ENCODE measurements around the gene IFT25.
A peak's percentile ranks its signal among the peaks of the same experiment; 100 is the strongest.

Gene IFT25

DNA sequence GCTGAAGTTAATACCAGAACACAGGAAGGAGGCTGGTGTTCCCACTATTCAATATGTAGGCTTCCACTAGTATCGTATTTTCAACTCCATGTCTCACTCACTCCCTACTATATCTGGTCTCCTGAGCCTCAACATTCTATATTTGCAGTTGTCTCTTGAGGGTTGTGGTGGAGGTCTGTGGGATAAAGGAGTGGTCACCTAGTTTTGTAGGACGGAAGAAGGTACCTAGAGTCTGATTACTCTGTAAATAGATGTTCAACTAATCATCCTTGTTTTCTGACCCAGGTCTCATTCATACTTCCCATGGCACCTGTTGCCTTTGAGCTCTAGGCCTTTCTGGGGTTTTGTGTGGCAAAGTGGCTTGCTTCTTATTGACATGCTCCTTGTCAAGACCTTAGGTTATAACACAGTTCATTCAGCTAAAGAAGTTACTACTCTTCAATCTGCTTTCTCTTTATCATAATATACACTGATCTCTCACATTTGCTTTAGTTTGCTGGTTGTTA, 18.1 kb downstream of the IFT25 start:
- no peak for DNase-seq (ENCODE audit: low spot score)

DNA sequence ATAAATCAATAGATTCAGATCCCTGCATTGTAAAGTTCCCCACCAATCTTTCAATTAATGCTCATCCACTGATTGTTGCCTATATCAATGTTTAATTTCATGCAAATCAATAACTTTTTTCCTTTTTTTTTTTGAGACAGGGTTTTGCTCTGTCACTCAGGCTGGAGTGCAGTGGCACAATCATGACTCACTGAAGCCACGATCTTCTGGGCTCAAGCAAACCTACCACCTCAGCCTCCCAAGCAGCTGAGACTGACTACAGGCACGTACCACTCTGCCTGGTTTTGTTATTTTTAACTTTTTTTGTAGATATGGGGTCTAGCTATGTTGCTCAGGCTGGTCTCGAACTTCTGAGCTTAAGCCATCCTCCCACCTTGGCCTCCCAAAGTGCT, 25.8 kb downstream of the IFT25 start:
- no peak for DNase-seq (ENCODE audit: low spot score)

DNA sequence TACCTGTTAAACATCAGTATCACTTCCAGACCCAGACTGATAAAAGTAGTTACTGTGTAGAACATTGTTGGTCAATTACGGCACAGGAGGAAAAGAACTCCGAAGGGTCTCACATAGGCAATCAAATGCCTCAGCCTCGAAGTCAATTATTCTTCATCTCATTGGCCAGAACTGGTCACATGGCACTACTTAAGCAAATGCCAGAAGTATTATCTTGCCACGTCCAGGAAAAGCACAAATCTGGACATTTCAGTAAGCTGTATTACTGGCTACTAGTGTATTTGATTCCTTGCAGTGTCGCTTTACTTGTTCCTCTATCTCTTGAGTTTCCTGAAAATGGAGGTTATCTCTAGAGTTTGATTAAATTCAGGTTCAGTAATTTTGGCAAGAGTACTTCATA, 27.2 kb downstream of the IFT25 start:
- DNase-seq (ENCODE audit: low spot score), result no peak

- DNase-seq (ENCODE audit: low spot score), result no peak
These were observed 32.0 kb downstream of the IFT25 start for GRCh38 chr1:53913352-53914033.

DNA sequence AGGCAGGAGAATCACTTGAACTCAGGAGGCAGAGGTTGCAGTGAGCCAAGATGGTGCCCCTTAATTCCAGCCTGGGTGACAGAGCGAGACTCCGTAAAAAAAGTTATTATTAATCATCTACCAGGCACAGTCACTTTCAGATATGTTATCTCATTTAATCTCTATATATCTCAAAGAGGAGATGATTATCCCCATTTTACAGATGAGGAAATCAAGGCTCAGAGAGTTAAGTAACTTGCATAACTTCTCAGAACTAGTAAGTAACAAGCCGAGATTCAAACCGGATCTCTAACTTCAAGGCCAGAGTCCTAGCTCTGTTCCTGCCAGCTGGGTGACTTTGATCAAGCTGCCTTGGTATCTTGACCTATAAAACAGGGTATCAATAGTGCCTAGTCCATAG, 34.1 kb downstream of the IFT25 start:
- no peak for DNase-seq (ENCODE audit: low spot score)

DNA sequence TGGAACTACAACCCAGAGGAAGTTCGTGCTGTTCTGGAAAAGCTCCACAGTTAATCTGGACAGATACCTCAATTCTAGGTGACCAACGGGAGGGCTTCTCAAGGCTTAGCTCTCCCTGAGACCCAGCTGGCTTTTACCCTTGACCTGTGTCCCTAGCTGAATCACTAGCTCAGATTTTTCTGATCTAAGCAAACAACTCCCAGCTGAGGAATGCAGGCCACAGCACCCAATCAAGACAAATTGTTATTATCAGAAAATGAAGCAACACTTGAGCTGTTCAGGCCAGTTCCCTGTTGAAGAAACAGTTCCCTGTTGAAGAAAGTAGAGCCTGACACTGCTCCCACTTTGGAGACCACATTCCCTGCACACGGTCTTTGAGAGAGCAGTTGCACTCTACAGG, 35.6 kb downstream of the IFT25 start:
- DNase-seq (ENCODE audit: low spot score), result no peak

DNA sequence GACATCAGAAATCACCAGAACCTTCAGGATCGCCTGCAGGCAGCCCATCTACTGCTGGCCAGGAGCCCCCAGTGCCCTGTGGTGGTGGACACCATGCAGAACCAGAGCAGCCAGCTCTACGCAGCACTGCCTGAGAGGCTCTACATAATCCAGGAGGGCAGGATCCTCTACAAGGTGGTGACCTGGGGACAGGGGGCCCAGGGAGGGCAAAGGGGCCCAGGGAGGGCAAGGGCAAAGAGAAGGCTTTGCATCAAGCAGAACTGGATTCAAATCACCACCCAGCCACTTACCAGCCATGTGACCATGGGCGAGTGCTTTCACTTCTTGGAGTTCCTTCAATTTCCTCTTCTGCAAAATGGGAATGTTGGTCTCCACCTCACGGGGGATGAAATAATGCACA, 39.4 kb downstream of the IFT25 start:
- DNase-seq (ENCODE audit: low spot score), result no peak

DNA sequence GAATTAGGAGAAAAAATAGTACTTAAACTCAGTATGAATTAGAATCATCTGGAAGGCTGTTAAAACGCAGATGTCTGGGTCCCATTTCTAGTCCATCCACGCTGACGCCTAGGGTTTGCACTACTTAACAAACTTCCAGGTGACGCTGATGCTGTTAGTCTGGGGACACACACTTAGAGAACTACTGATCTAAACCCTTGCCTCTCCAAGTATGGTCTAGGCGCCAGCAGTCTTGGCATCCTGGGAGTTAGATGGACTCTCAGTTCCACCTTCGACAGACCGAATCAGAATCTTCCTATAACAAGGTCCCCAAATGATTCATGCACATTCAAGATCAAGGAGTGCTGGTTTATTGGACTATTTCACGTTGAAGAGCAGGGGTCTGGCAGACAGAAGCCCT, 40.0 kb downstream of the IFT25 start:
- no peak for DNase-seq (ENCODE audit: low spot score)

DNA sequence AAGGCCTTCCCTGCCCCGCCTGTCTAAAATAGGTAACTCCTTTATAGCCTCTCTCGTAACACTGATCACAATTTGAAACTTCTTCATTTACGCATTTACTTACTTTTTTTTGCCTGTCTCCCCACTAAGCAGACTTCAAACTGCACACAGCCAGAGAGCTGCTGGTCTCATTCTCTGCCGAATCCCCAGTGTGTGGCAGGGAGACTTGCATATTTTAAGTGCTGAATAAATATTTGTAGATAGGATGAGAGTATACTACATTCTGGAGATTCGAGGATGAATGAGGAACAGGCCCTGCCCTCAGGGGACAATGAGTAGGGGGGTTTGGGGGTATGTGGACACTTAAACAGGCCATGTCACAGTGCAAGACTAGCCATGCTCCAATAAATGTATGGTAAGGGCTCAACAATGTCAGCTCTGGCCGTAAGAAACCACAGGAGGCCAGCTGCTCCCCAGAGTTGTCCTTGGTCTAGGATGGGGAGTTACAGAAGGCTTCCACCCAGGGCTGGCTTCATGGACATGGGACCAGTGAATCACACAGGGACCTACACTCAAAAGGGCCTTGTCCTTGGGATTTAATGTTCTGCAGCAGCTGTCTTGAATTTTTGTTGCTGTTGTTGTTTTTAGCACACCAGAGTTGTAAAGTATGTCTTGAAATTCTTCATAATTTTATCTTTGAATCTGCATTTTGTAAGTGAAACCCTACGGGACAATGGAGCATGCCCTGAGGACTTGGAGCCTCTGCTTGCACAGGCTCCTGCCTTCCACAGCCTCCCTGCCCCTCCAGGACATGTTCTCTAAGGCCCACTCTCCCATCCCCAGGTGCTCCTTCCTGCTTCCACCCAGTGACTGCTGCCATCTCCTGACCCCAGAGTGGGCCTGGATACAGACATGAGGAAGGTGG, 43.0 kb downstream of the IFT25 start:
- no peak for DNase-seq (ENCODE audit: low spot score)

DNA sequence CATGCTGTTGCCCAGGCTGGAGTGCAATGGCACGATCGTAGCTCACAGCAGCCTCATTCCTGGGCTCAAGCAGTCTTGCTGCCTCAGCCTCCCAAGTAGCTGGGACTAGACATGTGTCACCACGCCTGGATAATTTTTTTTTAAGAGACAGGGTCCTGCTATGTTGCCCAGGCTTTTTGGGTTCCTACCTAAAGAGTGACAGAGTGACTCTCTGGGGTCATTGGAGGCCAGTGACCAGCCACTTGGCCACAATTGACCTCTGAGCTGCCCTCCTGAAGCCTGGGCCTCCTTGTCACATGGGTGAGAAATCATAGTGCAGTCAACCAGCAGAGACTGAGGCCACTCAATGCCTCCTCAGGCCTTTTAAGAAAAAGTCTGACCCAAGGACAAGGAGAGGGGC, 45.8 kb downstream of the IFT25 start:
- no peak for DNase-seq (ENCODE audit: low spot score)

- DNase-seq (ENCODE audit: low spot score), result no peak
These were observed 46.3 kb downstream of the IFT25 start for GRCh38 chr1:53899206-53899628.

DNA sequence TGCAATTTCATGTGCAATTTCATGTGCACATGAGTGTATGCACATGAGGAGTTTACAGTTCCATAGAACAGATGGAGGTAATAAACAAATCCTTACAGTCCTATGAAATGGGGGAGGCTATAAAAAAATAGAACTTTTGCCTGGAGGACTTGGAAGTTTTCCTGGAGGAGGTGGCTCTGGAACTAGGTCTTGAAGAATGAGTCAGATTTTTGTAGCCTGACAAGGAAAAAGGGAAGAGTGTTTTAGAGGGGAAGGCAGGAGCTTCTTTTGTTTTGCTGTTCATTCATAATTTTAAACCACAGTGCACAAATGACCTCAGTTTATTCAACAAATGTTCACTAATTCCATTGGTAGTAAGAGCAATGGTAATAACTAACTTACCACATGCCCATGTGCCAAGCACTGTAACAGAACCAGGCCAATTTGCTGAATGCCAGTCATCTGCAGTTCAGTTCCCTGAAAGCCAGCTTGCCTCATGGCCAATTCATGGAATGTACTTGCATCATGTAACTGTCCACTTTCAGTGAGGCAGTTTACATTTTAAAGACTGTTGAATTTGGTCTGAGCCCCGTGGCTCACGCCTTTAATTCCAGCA, 48.8 kb downstream of the IFT25 start:
- peak; percentile 67 for DNase-seq (ENCODE audit: low spot score)

- DNase-seq (ENCODE audit: low spot score), result no peak
These were observed 50.1 kb downstream of the IFT25 start for GRCh38 chr1:53895421-53895820.

DNA sequence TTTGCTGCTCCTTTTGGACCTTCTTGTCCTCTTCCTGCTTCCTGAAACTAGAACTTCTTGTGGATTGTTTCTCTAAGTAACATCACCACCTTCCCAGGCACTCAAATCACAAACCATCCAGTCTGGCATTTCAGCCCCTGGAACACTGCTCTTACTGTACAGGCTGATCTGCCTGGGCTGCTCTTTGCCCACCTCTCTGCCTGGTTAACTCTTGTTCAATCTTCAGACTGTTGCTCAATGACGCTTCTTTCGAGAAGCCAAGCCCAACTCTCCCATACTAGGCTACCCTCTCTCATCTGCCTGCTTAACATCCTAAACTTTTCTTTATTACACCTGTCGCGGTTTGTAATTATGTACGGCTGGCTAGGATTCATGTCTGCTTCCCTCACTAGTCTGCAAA, 50.9 kb downstream of the IFT25 start:
- no peak for DNase-seq (ENCODE audit: low spot score)

- DNase-seq (ENCODE audit: low spot score), result no peak
These were observed 51.4 kb downstream of the IFT25 start, which contains the start of gene DIO1 for GRCh38 chr1:53893999-53894636. Gene DIO1, plus strand, starts transcription at chr1:53894187. Its CDS starts 24 bp downstream, at chr1:53894211.

DNA sequence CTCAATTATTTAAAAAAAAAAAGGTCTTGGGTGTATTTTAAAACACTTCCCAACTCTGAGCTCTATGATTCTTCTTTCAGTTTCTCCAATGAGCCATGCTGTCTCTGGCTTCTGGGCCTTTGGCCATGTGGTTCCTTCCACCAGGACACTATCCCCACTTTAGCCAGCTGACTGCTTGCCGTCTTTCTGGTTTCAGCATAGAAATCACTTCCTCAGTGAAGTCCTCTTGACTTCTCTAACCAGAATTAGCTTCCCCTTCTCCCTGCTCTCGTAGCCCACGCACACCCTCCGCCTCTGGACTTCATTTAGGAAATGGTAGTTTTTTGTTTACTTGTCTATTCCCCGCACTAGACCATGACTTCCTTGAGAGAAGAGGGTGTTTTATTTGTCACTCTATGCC, 52.6 kb downstream of the IFT25 start:
- DNase-seq (ENCODE audit: low spot score), result no peak

- DNase-seq (ENCODE audit: low spot score), result no peak
These were observed 53.8 kb downstream of the IFT25 start for GRCh38 chr1:53891678-53892077.

- DNase-seq (ENCODE audit: low spot score), result no peak
These were observed 54.5 kb downstream of the IFT25 start for GRCh38 chr1:53891018-53891417.

GRCh38 chr1:53890522-53890941, 55.0 kb downstream of the IFT25 start:
- DNase-seq (ENCODE audit: low spot score), result no peak

DNA sequence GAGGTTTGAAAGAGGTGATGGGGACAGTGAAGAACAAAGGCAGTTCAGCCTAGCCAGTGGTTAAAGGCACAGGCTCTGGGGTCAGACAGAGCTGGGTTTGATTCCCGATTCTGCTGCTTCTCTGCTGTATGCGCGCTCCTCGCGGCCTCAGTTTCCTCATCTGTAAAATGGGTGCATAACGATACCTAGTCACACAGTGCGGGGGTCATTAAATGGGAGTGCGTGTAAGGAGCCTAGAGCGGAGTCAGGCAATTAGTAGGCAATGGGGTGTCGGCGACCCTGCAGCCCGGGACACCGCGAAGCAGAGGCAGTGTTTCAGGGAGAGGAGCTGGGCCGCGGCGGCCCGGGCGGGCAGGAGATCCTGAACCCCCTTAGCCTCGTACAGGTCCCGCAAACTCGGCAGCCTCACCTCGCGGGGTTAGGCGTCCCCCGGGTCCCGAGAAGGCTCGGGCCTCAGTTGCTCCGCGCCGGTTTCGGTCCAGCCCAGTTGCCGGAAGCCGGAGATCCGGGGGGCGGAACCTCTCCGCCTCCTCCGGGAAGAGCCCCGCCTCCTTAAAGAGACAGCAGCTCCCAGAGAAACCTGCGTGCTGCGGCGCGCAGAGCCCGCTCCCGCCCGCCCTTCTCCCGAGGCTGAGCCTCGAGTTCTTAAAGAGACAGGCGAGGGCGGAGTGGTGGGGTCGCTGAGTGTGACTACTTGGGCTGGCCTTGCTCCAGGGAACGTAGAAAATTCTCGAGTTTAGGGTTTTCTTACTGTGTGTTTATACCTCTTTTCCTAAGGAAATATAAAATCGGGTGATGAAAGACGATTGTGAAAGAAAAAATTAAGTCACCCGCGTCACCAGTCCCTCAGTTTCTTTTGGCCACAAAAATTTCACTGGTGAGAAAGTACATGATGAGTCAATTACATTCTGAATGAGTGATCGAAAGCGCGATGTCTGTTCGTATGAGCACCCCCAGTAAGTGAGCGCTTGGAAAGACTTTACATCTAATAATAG, 55.9 kb downstream of the IFT25 start, which contains the start of gene YIPF1:
TSS of gene YIPF1 (minus strand) at position 494 of the 995 bp plus-strand sequence. CDS start 860 bp downstream, outside the sequence.
- peak; percentile 66 for DNase-seq (ENCODE audit: low spot score)

- no peak for DNase-seq (ENCODE audit: low spot score)
These were observed 56.8 kb downstream of the IFT25 start for GRCh38 chr1:53888681-53889080.

Measured in COLO829 (cell line).